Fibroblast of lung (primary cell): Measurements from ENCODE around the gene KRT38.

Experiments used
- CTCF ChIP-seq, 2 donors: IDR thresholded peaks in 1 of 2; conservative IDR thresholded peaks in 1 of 2; 1 replicate in 1 of 2; 2 replicates in 1 of 2; pipeline ENCODE4 v1.5.1; 2011 to 2012; ENCODE audit warnings: low read length in 2 of 2, control low read depth in 1 of 2, inconsistent platforms in 1 of 2, low read depth in 1 of 2, mild to moderate bottlenecking in 1 of 2
- EZH2 ChIP-seq: IDR thresholded peaks from 2 replicates; pipeline ENCODE4 v1.5.1; 2012; ENCODE audit warnings: low read length, control low read depth, mild to moderate bottlenecking; ENCODE audit errors: missing control alignments

- TF ChIP-seq CTCF (conservative IDR thresholded peaks at IDR 0.05 in 1 of 2, IDR thresholded peaks at IDR 0.05 in 1 of 2; ENCODE audit: low read depth in 1 of 2, low read length in 2 of 2) (no peak), EZH2 (no peak)
Observed at GRCh38 chr17:41483531-41483930, 42.7 kb upstream of the KRT38 start.
